ENCODE results near the gene CYBB.
"Not testable (repeated sequence)": the region's sequence is repeated elsewhere in the genome, so short reads cannot be mapped to it uniquely, and the experiment has no call there.

CYBB gene

GRCh38 chrX:37759878-37760418 lies 19.9 kb upstream of the CYBB start:
- no peak for TF ChIP-seq CTCF (IDR thresholded peaks at IDR 0.05; ENCODE audit: insufficient read depth, low read length, missing control alignments)
- POLR2A ChIA-PET, result no interaction called here
- DNase-seq (ENCODE audit: low read depth, low spot score), result no peak
- CTCF ChIA-PET, result no interaction called here
- no peak overlapping the region for H3K4me3 ChIP-seq (ENCODE audit: low read depth, low read length)

GRCh38 chrX:37763400-37763799 lies 16.5 kb upstream of the CYBB start:
- no peak for DNase-seq (ENCODE audit: low read depth, low spot score)
- ChIA-PET CTCF (no interaction called here), POLR2A (no interaction called here)
- no peak overlapping the region for H3K4me3 ChIP-seq (ENCODE audit: low read depth, low read length)
- no peak for TF ChIP-seq CTCF (IDR thresholded peaks at IDR 0.05; ENCODE audit: insufficient read depth, low read length, missing control alignments)

GRCh38 chrX:37765507-37765906 lies 14.4 kb upstream of the CYBB start:
- TF ChIP-seq CTCF (IDR thresholded peaks at IDR 0.05; ENCODE audit: insufficient read depth, low read length, missing control alignments), result no peak
- CTCF ChIA-PET, result no interaction called here

GRCh38 chrX:37767430-37767829 lies 12.4 kb upstream of the CYBB start:
- no peak for TF ChIP-seq CTCF (IDR thresholded peaks at IDR 0.05; ENCODE audit: insufficient read depth, low read length, missing control alignments)
- H3K4me3 ChIP-seq (ENCODE audit: low read depth, low read length), result no peak overlapping the region
- POLR2A ChIA-PET, result no interaction called here
- CTCF ChIA-PET, result no interaction called here
- DNase-seq (ENCODE audit: low read depth, low spot score), result no peak

More at GRCh38 chrX:37765507-37765906, 14.4 kb upstream of the CYBB start:
- POLR2A ChIA-PET, result no interaction called here
- H3K4me3 ChIP-seq (ENCODE audit: low read depth, low read length), result no peak overlapping the region
- DNase-seq (ENCODE audit: low read depth, low spot score), result no peak

- CTCF ChIA-PET; POLR2A ChIA-PET; DNase-seq (ENCODE audit: low read depth, low spot score); H3K4me3 ChIP-seq (ENCODE audit: low read depth, low read length): not testable (repeated sequence)
Measured at GRCh38 chrX:37768866-37769265, 11.0 kb upstream of the CYBB start.

GRCh38 chrX:37776283-37776986 lies 3.4 kb upstream of the CYBB start:
- TF ChIP-seq CTCF (IDR thresholded peaks at IDR 0.05; ENCODE audit: insufficient read depth, low read length, missing control alignments), result no peak
- CTCF ChIA-PET, result no interaction called here
- no peak for DNase-seq (ENCODE audit: low read depth, low spot score)
- POLR2A ChIA-PET, result no interaction called here
- no peak overlapping the region for H3K4me3 ChIP-seq (ENCODE audit: low read depth, low read length)

- no peak overlapping the region for H3K4me3 ChIP-seq (ENCODE audit: low read depth, low read length)
- DNase-seq (ENCODE audit: low read depth, low spot score), result no peak
- ChIA-PET CTCF (no interaction called here), POLR2A (no interaction called here)
- TF ChIP-seq CTCF (IDR thresholded peaks at IDR 0.05; ENCODE audit: insufficient read depth, low read length, missing control alignments), result no peak
Measured at GRCh38 chrX:37776987-37777325, 2.9 kb upstream of the CYBB start.
